Panc1 (cell line): ENCODE measurements around the gene CNIH2.

Experiments used
- POLR2AphosphoS5 ChIP-seq: IDR thresholded peaks from 2 replicates; pipeline ENCODE4 v1.6.1; 2012; ENCODE audit warnings: mild to moderate bottlenecking, low read depth, low read length, moderate library complexity
- REST ChIP-seq, 2 experiments: IDR thresholded peaks; 2 replicates each; pipeline ENCODE4 v1.6.1; 2011 to 2012; ENCODE audit warnings: low read depth in 2 of 2, control low read depth in 1 of 2, low read length in 1 of 2, mild to moderate bottlenecking in 1 of 2, moderate library complexity in 1 of 2; ENCODE audit not compliant: insufficient read depth in 1 of 2

GRCh38 chr11:66267039-66267378 lies 11.0 kb upstream of the CNIH2 start:
- TF ChIP-seq POLR2AphosphoS5: no peak
- TF ChIP-seq REST (IDR thresholded peaks at IDR 0.05; ENCODE audit: insufficient read depth in 1 of 2, low read depth in 2 of 2, low read length in 1 of 2): no peak
